NCI-H510A treated with DMSO at 0.1 percent for 48 hours (cell line): ENCODE measurements around the gene CAND2.

ENCODE experiments used
- DNase-seq: peaks from one replicate; lab custom pipeline; 2025; lab: John Stamatoyannopoulos, UW

CAND2 gene

GRCh38 chr3:12796171-12797123 lies at the start of gene CAND2:
TSS of gene CAND2 (plus strand) at chr3:12796680. CDS start at chr3:12796721, 41 bp downstream.
- DNase-seq: peak; percentile 31

- no peak for DNase-seq
Observed at GRCh38 chr3:12748477-12748876, 48.0 kb upstream of the CAND2 start.

- peak; percentile 33 for DNase-seq
Observed at GRCh38 chr3:12750223-12750622, 46.3 kb upstream of the CAND2 start.

GRCh38 chr3:12750658-12751071 lies 45.8 kb upstream of the CAND2 start:
- no peak for DNase-seq

GRCh38 chr3:12751571-12751970 lies 44.9 kb upstream of the CAND2 start:
- DNase-seq: no peak

- no peak for DNase-seq
Observed at GRCh38 chr3:12752102-12752501, 44.4 kb upstream of the CAND2 start.

GRCh38 chr3:12752809-12753208 lies 43.7 kb upstream of the CAND2 start:
- DNase-seq: no peak

GRCh38 chr3:12753275-12754028 lies 43.0 kb upstream of the CAND2 start:
- DNase-seq: no peak

GRCh38 chr3:12754313-12754712 lies 42.2 kb upstream of the CAND2 start:
- no peak for DNase-seq

- no peak for DNase-seq
Observed at GRCh38 chr3:12755754-12756153, 40.7 kb upstream of the CAND2 start.

- no peak for DNase-seq
Observed at GRCh38 chr3:12756175-12756574, 40.3 kb upstream of the CAND2 start.

- no peak for DNase-seq
Observed at GRCh38 chr3:12756635-12757034, 39.8 kb upstream of the CAND2 start.

GRCh38 chr3:12758025-12758781 lies 38.3 kb upstream of the CAND2 start:
- DNase-seq: no peak

- peak; percentile 17 for DNase-seq
Observed at GRCh38 chr3:12759097-12759679, 37.3 kb upstream of the CAND2 start, which contains the start of gene TMEM40. TSS of gene TMEM40 (minus strand) at chr3:12759259. CDS start at chr3:12749832, 9,427 bp downstream.

GRCh38 chr3:12759693-12760565 lies 36.6 kb upstream of the CAND2 start:
- no peak for DNase-seq

- no peak for DNase-seq
Observed at GRCh38 chr3:12764171-12764776, 32.2 kb upstream of the CAND2 start.

GRCh38 chr3:12766541-12766940 lies 29.9 kb upstream of the CAND2 start:
- DNase-seq: no peak

- no peak for DNase-seq
Observed at GRCh38 chr3:12768579-12769527, 27.6 kb upstream of the CAND2 start.

- no peak for DNase-seq
Observed at GRCh38 chr3:12769761-12770160, 26.7 kb upstream of the CAND2 start.
